GM18526 (cell line): ENCODE measurements around the gene TFDP1.

Source experiments
- POLR2A ChIP-seq: IDR thresholded peaks from 3 replicates; pipeline ENCODE4 v1.6.1; 2011; ENCODE audit not compliant: insufficient read length; ENCODE audit errors: extremely low read depth

TFDP1 gene

DNA sequence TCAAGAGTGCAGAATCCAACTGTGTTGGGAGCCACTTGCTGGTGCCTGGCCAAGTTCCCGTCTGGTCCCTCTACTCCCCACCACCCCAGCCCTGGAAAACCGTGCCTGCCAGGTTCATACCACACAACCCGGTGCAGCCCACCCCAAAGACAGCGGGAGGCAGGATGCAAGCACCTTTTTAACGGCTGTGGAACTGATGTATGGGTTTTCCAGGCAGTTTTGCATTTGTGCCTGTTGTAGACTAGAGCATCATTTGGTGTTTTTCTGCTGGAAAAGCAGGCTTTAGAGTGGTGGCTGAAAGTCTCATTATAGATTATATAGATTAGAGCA, 13.5 kb downstream of the TFDP1 start:
- no peak for TF ChIP-seq POLR2A

GRCh38 chr13:113598481-113598880, 13.9 kb downstream of the TFDP1 start:
- no peak for TF ChIP-seq POLR2A

- no peak for TF ChIP-seq POLR2A
Measured at GRCh38 chr13:113599391-113599790, 14.8 kb downstream of the TFDP1 start.

DNA sequence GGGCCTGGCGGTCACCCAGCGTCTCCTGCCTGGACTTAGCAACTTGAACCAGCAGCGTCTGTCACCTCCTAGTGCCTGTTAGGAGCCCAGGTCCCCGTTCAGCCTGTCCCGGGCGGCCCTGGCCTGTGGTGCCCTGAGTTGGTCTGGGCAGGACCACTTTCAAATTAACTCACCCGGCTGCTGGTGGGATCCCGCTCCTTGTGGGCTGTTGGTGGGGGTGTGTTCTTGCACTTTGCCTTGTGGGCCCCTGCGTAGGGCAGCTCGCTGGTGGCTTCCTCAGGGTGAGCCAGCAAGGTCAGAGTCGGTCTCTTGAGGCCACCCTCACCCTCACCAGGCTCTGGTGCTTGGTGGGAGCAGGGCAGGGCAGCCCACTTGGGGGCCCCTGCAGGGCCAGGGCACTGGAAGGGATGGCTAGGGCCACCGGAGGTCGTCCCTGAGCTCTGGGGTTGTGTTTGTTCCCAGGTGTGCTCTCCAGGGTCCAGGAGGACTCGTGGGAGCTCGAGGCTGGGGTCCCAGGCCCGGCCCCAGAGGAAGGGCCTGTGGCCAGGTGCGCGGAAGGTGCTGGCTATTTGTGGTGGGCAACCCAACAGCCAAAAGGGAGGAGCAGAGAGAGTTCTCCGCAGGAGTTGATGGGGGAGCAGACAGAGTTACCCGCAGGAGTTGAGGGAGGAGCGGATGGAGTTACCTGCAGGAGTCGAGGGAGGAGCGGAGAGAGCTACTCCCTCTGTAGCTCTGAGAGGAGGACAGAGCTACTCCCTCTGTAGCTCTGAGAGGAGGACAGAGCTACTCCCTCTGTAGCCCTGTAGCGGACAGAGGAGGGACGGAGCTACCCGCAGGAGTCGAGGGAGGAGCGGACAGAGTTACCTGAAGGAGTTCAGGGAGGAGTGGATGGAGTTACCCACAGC, 16.9 kb downstream of the TFDP1 start:
- TF ChIP-seq POLR2A, result no peak

DNA sequence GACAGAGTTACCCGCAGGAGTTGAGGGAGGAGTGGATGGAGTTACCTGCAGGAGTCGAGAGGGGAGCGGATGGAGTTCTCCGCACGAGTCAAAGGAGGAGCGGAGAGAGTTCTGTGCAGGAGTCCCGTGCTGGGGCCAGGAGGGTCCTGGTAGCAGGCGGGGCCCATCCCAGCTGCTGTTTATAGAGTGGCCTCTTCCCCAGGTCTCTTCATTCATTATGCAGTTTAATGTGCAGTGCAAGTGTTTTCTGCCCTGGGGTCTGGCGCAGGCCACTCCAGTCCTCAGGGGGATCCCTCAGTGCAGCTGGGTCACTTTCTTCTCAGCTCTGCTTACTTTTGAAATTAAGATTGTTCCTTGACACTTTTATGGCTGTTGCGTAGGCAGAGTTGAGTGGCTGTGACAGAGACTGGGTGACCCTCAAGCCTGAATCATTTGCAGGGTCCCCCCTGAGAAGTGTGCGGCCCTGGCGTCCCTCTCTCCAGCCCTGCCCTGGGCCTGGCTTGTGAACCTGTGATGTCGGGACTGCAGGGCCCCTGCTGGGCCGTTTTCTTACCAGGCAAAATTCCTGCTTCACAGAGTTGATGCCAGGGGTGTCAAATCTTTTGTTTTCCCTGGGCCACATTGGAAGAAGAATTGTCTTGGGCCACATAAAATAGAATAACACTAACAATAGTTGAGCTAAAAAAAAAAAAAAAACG, 17.9 kb downstream of the TFDP1 start:
- no peak for TF ChIP-seq POLR2A

- no peak for TF ChIP-seq POLR2A
Measured at GRCh38 chr13:113603116-113603710, 18.7 kb downstream of the TFDP1 start.

- TF ChIP-seq POLR2A, result no peak
Measured at GRCh38 chr13:113604186-113604585, 19.6 kb downstream of the TFDP1 start.

GRCh38 chr13:113605461-113605860, 20.9 kb downstream of the TFDP1 start:
- no peak for TF ChIP-seq POLR2A

GRCh38 chr13:113605866-113606438, 21.4 kb downstream of the TFDP1 start:
- TF ChIP-seq POLR2A, result no peak

DNA sequence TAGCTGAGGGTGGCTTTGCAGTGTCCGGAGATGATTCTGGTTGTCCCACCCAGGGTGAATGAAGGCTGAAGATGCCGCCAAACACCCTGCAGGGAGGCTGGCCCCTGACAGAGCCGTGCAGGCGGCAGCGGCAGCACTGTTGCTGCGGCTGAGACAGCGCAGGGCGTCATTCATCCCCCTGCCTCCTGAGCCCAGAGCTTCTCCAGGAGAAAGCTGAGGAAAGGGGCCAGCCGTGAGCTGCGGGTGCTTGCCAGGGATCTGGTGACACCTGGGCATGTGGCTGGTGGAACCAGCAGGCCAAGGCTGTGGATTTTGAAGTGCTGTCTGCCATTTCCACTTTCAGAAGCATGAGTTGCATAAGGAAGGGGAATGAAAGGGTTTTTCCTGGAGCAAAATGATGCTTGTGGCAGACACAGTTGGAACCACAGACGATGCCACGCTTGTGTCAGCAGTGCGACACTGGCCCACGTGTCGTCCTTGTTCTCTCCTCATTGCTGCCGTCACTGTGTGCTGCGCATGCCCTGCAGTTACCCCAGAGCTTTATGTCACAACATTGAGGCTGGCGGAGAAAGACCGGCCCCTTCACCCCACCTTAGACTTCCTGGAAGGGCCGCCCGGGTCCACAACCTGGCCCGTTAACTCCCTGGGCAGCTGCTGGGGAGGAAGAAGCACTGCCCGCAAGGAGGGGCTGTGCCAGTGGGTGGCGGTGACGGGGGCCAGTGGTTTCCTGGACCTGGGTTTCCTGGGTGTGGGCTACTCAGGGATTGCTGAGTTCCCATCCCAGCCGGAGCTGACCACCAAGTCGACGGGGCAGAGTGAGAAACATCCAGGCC, 22.7 kb downstream of the TFDP1 start:
- no peak for TF ChIP-seq POLR2A

DNA sequence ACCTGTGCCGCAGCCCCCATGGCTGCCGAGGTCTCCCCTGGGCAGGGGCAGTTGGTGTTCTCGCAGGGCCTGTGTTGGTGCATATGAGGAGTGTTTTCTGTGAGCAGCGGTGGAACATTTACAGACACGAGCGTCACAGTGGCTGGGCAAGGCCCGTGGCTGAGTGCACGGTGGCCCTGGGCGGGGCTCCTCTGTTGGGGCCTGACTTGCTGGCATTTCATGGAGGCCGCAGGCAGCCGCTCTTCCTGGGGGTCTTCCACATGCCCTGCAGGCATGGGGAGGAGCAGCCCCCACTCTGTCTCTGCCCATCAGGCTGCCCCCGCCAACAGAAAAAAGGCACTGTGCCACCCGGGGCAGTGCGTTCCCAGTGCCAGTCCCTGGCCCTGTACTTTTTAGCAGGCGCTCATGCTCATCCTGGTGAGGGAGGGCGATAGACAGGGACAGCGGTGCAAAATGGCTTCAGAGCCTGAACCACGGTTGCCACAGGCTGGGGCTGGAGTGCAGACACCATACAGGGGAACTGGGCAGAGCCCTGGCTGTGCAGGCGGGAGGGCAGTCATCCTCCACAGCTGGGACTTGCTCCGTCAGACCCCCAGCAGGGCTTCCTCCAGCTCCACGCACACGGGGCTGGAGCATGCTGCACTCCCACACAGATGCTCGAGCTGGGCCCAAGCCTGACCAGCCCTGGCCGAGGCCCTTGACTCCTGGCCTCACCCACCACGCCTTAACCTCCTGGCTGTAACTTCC, 23.5 kb downstream of the TFDP1 start:
- no peak for TF ChIP-seq POLR2A

GRCh38 chr13:113608967-113609533, 24.5 kb downstream of the TFDP1 start:
- no peak for TF ChIP-seq POLR2A

DNA sequence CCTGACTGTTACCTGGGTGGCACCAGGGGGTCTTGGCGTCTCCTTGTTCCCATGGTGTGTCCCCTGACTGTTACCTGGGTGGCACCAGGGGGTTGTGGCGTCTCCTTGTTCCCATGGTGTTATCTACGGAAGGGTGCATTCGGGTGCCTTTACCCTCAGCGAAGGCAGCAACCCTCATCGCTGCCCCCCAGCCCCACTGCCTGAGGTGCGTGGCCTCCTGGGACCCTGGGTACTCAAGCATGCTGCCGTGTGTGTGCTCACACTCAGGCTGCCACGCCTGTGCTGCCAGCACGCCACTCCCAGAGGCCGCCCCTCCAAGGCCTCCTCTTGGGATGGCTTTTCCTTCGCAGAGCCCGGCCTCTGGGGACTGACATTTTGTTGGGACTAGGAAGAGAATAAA, 25.1 kb downstream of the TFDP1 start:
- TF ChIP-seq POLR2A, result no peak

- TF ChIP-seq POLR2A, result no peak
Measured at GRCh38 chr13:113610266-113610665, 25.7 kb downstream of the TFDP1 start.
